ENCODE measurements around the gene STUB1. TPM values are rescaled to one million over a fixed set of nuclear protein-coding genes. Genes with fewer than 3 reads are reported as not detected.

STUB1 gene
- total RNA-seq, 4 donors from 2014 or later, result 155 to 215 (median 178) TPM

DNA sequence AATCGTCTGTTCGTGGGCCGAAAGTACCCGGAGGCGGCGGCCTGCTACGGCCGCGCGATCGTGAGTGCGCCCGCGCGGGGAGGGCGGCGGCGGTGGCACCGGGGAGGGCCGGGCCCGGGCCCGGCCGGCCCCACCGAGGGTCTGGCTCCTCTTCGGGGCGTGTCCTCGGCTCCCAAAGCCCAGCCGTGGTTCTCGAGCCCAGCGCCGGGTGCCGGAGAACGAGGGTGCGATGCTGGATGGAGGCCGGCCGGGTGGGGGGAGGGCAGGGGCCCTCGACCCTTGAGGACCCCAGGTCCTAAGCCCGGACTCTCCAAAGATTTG, 375 bp downstream of the STUB1 start:
- Histone ChIP-seq H3K36me3 (peaks cover 16 to 27% (median 24%) of the 10 kb centered on the region in 4 donors), H3K4me3 (peak overlapping the region; percentile 81 to 98 (median 96)), H3K27ac (replicated peaks in 1 of 4) (peak overlapping the region; percentile 93 to 98 (median 96)), H3K27me3 (peaks cover 0 to 5% (median 0%) of the 10 kb centered on the region in 4 donors), H3K9me3 (no peaks in the 10 kb centered on the region), H3K4me1 (peaks cover 55 to 68% (median 66%) of the 10 kb centered on the region in 4 donors)
- WGBS, result no CpG with 5 or more reads among the region's 38 CpGs
- intact Hi-C loops (cut with DNase I), result no loop called here
- no peak for DNase-seq (ENCODE audit: extremely low spot score)
- no peak for TF ChIP-seq POLR2AphosphoS5 (IDR thresholded peaks at IDR 0.05)
- TF ChIP-seq EP300 (IDR thresholded peaks at IDR 0.05), result no peak
- TF ChIP-seq, protein P1, sequence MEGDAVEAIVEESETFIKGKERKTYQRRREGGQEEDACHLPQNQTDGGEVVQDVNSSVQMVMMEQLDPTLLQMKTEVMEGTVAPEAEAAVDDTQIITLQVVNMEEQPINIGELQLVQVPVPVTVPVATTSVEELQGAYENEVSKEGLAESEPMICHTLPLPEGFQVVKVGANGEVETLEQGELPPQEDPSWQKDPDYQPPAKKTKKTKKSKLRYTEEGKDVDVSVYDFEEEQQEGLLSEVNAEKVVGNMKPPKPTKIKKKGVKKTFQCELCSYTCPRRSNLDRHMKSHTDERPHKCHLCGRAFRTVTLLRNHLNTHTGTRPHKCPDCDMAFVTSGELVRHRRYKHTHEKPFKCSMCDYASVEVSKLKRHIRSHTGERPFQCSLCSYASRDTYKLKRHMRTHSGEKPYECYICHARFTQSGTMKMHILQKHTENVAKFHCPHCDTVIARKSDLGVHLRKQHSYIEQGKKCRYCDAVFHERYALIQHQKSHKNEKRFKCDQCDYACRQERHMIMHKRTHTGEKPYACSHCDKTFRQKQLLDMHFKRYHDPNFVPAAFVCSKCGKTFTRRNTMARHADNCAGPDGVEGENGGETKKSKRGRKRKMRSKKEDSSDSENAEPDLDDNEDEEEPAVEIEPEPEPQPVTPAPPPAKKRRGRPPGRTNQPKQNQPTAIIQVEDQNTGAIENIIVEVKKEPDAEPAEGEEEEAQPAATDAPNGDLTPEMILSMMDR (IDR thresholded peaks at IDR 0.05), result no peak
- no peak for TF ChIP-seq POLR2A (IDR thresholded peaks at IDR 0.05; ENCODE audit: low read depth)

DNA sequence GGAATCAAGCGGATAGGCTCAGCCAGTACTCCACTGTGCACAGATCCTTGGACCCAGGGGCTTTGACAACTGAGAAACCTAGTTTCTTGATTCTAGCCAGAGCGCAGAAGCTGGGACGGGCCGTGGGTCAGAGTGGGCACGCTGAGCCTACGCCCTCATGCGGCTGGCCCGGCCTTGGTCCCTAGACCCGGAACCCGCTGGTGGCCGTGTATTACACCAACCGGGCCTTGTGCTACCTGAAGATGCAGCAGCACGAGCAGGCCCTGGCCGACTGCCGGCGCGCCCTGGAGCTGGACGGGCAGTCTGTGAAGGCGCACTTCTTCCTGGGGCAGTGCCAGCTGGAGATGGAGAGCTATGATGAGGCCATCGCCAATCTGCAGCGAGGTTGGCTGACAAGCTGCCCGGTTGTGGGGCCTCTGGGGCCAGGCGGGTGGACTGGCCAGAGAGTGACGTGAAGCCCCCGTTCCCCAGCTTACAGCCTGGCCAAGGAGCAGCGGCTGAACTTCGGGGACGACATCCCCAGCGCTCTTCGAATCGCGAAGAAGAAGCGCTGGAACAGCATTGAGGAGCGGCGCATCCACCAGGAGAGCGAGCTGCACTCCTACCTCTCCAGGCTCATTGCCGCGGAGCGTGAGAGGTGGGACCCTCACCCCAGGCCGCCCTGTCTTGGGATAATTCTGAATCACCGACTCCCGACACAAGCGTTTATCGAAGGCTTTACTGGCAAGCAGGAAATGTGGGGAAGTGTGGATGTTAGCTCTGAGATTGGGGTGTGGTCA, 946 bp downstream of the STUB1 start:
- intact Hi-C loops (cut with DNase I), result no loop called here
- Histone ChIP-seq H3K4me1 (peaks cover 55 to 68% (median 66%) of the 10 kb centered on the region in 4 donors), H3K9me3 (no peaks in the 10 kb centered on the region), H3K36me3 (peaks cover 16 to 33% (median 24%) of the 10 kb centered on the region in 4 donors), H3K27me3 (peaks cover 0 to 1% (median 0%) of the 10 kb centered on the region in 4 donors), H3K4me3 (peak overlapping the region; percentile 81 to 98 (median 96)), H3K27ac (replicated peaks in 1 of 4) (peak overlapping the region; percentile 93 to 98 (median 96))
- TF ChIP-seq EP300 (IDR thresholded peaks at IDR 0.05), result no peak
- no peak for TF ChIP-seq POLR2AphosphoS5 (IDR thresholded peaks at IDR 0.05)
- TF ChIP-seq, protein P1 (IDR thresholded peaks at IDR 0.05), result no peak
- no peak for TF ChIP-seq POLR2A (IDR thresholded peaks at IDR 0.05; ENCODE audit: low read depth)
- 64% methylated on average over 16 of the region's 44 CpGs for WGBS
- no peak for DNase-seq (ENCODE audit: extremely low spot score)

GRCh38 chr16:681746-682427, 1.7 kb downstream of the STUB1 start:
- intact Hi-C loops (cut with DNase I), result no loop called here
- TF ChIP-seq POLR2A (IDR thresholded peaks at IDR 0.05; ENCODE audit: low read depth) (no peak), EP300 (IDR thresholded peaks at IDR 0.05) (no peak), POLR2AphosphoS5 (IDR thresholded peaks at IDR 0.05) (no peak)
- TF ChIP-seq, protein P1 (IDR thresholded peaks at IDR 0.05), result no peak
- peak overlapping the region; percentile 4 to 98 (median 96) for H3K4me3 ChIP-seq

DNA sequence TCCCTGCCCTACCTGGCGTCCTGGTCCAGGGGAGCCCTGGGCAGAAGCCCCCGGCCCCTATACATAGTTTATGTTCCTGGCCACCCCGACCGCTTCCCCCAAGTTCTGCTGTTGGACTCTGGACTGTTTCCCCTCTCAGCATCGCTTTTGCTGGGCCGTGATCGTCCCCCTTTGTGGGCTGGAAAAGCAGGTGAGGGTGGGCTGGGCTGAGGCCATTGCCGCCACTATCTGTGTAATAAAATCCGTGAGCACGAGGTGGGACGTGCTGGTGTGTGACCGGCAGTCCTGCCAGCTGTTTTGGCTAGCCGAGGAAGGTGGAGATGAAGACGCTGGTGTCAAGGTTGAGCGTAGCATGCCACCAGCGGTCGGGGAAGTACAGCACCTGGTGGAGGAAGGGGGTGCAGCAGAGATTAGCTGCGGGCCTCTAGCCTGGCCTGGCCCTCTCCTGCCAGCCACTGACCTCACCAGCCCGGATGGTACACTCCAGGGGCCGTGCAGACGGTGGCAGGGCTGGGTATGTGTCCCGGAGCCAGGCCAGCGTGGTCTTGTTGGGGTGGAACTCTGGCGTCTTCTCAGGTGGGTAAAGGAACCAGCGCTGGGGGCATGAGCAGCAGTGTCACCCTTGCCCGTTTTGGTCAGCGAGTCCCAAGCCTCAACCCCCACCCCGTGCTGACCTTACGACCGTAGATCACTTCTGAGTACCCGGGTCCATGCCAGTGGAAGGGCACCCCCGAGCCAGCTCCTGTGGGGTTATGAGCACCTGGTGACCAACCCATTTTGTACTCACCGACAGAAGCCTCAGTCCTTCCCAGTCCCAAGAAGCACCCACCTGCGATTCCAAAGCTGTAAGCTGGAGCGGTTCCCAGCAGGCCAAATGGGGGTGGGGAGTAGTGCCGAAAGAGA, 2.5 kb downstream of the STUB1 start:
- intact Hi-C loops (cut with DNase I), result no loop called here
- 82% methylated on average over 21 of the region's 36 CpGs for WGBS
- Histone ChIP-seq H3K9me3 (no peaks in the 10 kb centered on the region), H3K4me1 (peaks cover 55 to 78% (median 64%) of the 10 kb centered on the region in 4 donors), H3K36me3 (peaks cover 21 to 49% (median 39%) of the 10 kb centered on the region in 4 donors), H3K27me3 (no peaks in the 10 kb centered on the region), H3K4me3 (peak overlapping the region in 3 of 4 donors; percentile 72 to 80 (median 80)), H3K27ac (replicated peaks in 1 of 4) (peak overlapping the region in 1 of 4 donors; percentile 87)
- DNase-seq (ENCODE audit: extremely low spot score), result no peak
- TF ChIP-seq, protein P1 (IDR thresholded peaks at IDR 0.05), result no peak
- no peak for TF ChIP-seq POLR2AphosphoS5 (IDR thresholded peaks at IDR 0.05)
- no peak for TF ChIP-seq POLR2A (IDR thresholded peaks at IDR 0.05; ENCODE audit: low read depth)
- TF ChIP-seq EP300 (IDR thresholded peaks at IDR 0.05), result no peak

More at GRCh38 chr16:681746-682427, 1.7 kb downstream of the STUB1 start:
- H3K4me1 ChIP-seq, result peaks cover 55 to 71% (median 64%) of the 10 kb centered on the region in 4 donors
- WGBS, result 71% methylated on average over 11 of the region's 28 CpGs
- H3K27me3 ChIP-seq, result no peaks in the 10 kb centered on the region
- peaks cover 21 to 40% (median 30%) of the 10 kb centered on the region in 4 donors for H3K36me3 ChIP-seq
- no peaks in the 10 kb centered on the region for H3K9me3 ChIP-seq
- peak overlapping the region in 1 of 4 donors; percentile 93 for H3K27ac ChIP-seq (replicated peaks in 1 of 4)
- DNase-seq (ENCODE audit: extremely low spot score), result no peak
